Progenitor cell of endocrine pancreas (in vitro differentiated cells): ENCODE results near the gene ERBB4. TPM values are rescaled to one million over a fixed set of nuclear protein-coding genes. Genes with fewer than 3 reads are reported as not detected.
A peak's percentile ranks its signal among the peaks of the same experiment; 100 is the strongest.

Source experiments
- DNase-seq: peaks from one replicate; pipeline ENCODE4 v3.0.0; 2021; ENCODE audit warnings: low spot score; ENCODE audit not compliant: unreplicated experiment
- H3K27ac Mint-ChIP-seq: 2 replicates; pipeline ENCODE4 v1.8.0; 2021; ENCODE audit warnings: mild to moderate bottlenecking, moderate library complexity, mixed read lengths
- H3K27me3 Mint-ChIP-seq: 2 replicates; pipeline ENCODE4 v1.8.0; 2021; ENCODE audit warnings: mixed read lengths
- H3K36me3 Mint-ChIP-seq: 2 replicates; pipeline ENCODE4 v1.8.0; 2022; ENCODE audit warnings: mixed read lengths; ENCODE audit not compliant: insufficient read depth
- H3K4me1 Mint-ChIP-seq: 2 replicates; pipeline ENCODE4 v1.8.0; 2021; ENCODE audit warnings: low read depth, mixed read lengths
- H3K4me3 Mint-ChIP-seq: 2 replicates; pipeline ENCODE4 v1.8.0; 2021; ENCODE audit warnings: low read depth, mild to moderate bottlenecking, moderate library complexity, mixed read lengths
- H3K9me3 Mint-ChIP-seq: 2 replicates; pipeline ENCODE4 v1.8.0; 2021; ENCODE audit warnings: low read depth, mixed read lengths
- total RNA-seq: library from RNA; stranded (reverse); gene quantifications from 2 replicates; pipeline ENCODE4 v1.2.1, GENCODE V29; 2021
- TF ChIP-seq, protein P1 (sequence below): fragments of 200-600 bp; sonication (generic); IDR thresholded peaks from one replicate; pipeline ENCODE4 v1.5.0; 2021; ENCODE audit warnings: antibody characterized with exemption, mild to moderate bottlenecking; ENCODE audit not compliant: unreplicated experiment

The ERBB4 gene
- total RNA-seq, 1 donor from 2014 or later: 43.8 TPM

DNA sequence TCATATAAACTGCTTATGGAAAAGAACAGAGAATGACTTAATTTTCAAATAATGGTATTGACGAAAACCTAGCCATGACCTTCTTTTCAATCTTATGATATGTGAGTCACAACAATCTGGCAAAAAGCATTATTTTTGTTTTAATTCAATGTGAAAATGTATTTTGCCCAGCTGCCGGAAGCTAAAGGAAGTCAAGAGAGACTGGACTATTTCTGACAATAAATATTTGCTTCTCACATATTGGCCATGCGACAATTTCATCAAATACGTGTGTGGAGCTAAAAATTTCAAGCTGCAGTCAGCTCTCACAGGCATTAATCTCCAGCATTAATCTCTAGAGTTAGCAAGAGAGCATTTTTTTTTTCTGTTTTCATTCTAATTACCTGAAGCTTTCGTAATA, 1101.2 kb downstream of the ERBB4 start:
- H3K27ac Mint-ChIP-seq: no peak overlapping the region
- TF ChIP-seq, protein P1, sequence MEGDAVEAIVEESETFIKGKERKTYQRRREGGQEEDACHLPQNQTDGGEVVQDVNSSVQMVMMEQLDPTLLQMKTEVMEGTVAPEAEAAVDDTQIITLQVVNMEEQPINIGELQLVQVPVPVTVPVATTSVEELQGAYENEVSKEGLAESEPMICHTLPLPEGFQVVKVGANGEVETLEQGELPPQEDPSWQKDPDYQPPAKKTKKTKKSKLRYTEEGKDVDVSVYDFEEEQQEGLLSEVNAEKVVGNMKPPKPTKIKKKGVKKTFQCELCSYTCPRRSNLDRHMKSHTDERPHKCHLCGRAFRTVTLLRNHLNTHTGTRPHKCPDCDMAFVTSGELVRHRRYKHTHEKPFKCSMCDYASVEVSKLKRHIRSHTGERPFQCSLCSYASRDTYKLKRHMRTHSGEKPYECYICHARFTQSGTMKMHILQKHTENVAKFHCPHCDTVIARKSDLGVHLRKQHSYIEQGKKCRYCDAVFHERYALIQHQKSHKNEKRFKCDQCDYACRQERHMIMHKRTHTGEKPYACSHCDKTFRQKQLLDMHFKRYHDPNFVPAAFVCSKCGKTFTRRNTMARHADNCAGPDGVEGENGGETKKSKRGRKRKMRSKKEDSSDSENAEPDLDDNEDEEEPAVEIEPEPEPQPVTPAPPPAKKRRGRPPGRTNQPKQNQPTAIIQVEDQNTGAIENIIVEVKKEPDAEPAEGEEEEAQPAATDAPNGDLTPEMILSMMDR: no peak
- H3K4me3 Mint-ChIP-seq: no peak overlapping the region
- H3K4me1 Mint-ChIP-seq: peaks cover 7% of the 10 kb centered on the region
- no peak for DNase-seq
- no peaks in the 10 kb centered on the region for H3K27me3 Mint-ChIP-seq
- H3K9me3 Mint-ChIP-seq: peaks cover 3% of the 10 kb centered on the region
- H3K36me3 Mint-ChIP-seq: no peaks in the 10 kb centered on the region

DNA sequence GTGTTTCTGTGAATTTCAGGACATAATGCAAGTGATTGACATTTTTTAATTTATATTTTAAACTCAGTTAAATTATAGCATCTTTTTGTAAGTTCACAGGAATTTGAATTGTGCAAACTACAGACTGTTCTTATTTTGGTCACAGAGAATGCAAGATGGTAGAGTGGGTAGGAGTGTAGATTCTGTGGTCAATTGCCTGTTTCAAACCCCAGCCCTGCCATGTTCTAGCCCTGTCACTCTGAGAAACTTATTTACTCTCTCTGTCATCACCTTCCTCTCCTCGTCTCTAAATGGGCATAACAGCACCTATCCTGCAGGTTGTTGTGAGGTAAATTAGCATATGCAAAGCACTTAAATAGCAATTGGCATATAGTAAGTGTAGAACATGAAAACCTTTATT, 1102.4 kb downstream of the ERBB4 start:
- Mint-ChIP-seq H3K4me1 (peaks cover 7% of the 10 kb centered on the region), H3K4me3 (no peak overlapping the region), H3K27ac (no peak overlapping the region), H3K27me3 (no peaks in the 10 kb centered on the region), H3K9me3 (peaks cover 3% of the 10 kb centered on the region), H3K36me3 (no peaks in the 10 kb centered on the region)
- DNase-seq: no peak
- TF ChIP-seq, protein P1: no peak

DNA sequence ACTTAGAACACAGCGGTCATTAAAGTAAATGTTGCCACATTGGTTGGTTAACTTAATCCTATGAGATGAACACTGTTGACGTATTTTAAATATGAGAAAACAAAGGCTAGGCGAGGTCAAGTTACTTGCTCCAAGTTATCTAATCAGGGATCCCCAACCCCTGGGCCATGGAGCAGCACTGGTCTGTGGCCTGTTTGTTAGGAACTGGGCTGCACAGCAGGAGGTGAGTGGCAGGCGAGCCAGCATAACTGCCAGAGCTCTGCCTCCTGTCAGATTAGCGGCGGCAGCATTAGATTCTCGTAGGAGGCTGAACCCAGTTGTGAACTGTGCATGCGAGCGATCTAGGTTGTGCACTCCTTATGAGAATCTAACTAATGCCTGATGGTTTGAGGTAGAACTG, 1103.3 kb downstream of the ERBB4 start:
- Mint-ChIP-seq H3K4me1 (peaks cover 7% of the 10 kb centered on the region), H3K36me3 (no peaks in the 10 kb centered on the region), H3K27ac (peak overlapping the region; percentile 64), H3K27me3 (no peaks in the 10 kb centered on the region), H3K9me3 (peaks cover 3% of the 10 kb centered on the region), H3K4me3 (no peak overlapping the region)
- DNase-seq: no peak
- TF ChIP-seq, protein P1: no peak

DNA sequence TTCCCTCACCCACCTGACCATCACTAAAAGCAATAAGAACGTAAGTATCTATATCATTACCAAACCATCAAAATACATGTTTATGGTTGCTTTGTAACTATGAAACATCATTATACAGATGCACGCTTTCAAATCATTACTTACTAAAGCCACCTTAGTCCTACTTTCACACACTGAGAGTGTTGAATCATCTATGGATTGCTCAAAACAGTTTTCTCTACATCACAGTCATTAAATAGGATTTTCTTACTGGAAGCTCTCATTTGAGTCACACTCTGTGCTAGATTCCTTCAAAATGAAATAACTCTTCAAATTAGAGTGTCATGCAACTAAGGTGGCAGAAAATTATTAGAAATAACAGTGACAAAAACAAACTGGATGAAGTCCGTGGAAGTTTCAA, 1103.8 kb downstream of the ERBB4 start:
- Mint-ChIP-seq H3K27ac (peak overlapping the region; percentile 3), H3K4me1 (peaks cover 7% of the 10 kb centered on the region), H3K9me3 (peaks cover 3% of the 10 kb centered on the region), H3K4me3 (no peak overlapping the region), H3K27me3 (no peaks in the 10 kb centered on the region), H3K36me3 (peaks cover 1% of the 10 kb centered on the region)
- DNase-seq: no peak
- TF ChIP-seq, protein P1: no peak

DNA sequence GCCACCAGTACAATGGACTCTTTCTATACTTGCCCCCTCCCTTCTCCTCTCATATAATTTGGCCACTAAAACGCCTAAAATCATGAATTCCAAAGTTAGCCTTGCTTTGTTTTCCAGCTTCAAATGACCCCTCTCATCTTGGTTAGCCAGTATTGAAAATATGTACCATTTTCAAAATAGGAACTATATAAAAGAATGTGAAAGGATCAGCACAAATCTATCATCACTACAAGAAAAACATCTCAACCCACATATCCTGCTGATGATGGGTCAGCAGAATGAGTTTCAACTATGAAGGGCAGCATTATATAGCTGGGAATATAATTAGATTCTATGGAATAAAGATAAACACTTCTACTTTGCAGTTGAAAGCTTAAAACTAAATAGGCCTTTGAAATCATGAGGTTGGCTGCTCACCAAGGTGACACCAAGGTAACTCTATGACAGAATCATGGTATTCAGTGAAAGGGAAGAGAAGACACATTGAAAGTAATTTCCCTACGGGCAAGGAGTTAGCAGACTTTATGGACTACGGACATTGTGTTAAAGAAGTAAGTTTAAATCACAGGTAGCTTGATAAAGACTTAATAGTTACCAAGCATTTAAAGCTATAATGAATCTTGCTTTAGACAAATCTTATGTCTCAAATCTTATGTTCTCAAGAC, 1109.2 kb downstream of the ERBB4 start:
- DNase-seq: no peak
- TF ChIP-seq, protein P1: no peak
- Mint-ChIP-seq H3K27me3 (no peaks in the 10 kb centered on the region), H3K9me3 (peaks cover 3% of the 10 kb centered on the region), H3K4me1 (peaks cover 2% of the 10 kb centered on the region), H3K4me3 (no peak overlapping the region), H3K36me3 (peaks cover 1% of the 10 kb centered on the region), H3K27ac (no peak overlapping the region)
